Left forelimb (tissue), 1 donor: ENCODE measurements around the gene TFDP1.
A peak's percentile ranks its signal among the peaks of the same experiment; 100 is the strongest.

Experiments
- DNase-seq: peaks from one replicate; pipeline ENCODE4 v3.0.0-alpha.2; 2018; ENCODE audit warnings: low spot score

TFDP1 gene

DNA sequence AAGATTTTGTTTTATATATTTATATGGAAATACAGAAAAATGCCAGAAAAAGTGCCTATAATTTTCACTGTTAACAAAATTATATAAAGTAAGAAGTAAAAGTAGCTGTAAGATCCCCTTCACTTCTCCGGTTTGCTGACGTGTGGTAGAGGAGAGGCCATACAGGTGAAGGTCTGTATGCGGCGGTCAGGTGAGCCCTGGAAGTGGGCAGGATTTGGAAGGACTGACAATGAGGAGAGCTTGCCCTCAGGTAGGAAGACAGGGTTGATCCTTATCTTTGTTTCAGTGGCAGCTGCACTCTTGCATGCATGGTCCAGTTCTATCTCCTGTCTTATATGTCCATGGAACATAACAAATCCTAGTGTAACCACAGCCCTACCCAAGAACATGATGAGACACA lies 16.9 kb upstream of the TFDP1 start:
- no peak for DNase-seq

DNA sequence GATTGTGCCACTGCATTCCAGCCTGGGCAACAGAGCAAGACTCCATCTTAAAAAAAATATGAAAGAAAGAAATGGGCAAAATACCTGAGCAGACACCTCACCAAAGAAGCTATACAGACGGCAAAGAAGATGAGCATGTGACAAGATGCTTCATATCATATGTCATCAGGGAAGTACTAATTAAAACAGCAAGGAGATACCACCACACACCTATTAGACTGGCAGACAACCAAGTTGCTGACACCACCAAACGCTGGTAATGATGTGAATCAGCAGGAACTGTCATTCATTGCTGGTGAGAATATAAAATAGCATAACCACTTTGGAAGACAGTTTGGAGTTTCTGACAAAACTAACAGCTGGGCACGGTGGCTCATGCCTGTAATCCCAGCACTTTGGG lies 11.5 kb upstream of the TFDP1 start:
- DNase-seq = no peak

GRCh38 chr13:113576597-113576996 lies 8.0 kb upstream of the TFDP1 start:
- DNase-seq = no peak

- no peak for DNase-seq
These were observed 6.6 kb upstream of the TFDP1 start for GRCh38 chr13:113577881-113578435.

DNA sequence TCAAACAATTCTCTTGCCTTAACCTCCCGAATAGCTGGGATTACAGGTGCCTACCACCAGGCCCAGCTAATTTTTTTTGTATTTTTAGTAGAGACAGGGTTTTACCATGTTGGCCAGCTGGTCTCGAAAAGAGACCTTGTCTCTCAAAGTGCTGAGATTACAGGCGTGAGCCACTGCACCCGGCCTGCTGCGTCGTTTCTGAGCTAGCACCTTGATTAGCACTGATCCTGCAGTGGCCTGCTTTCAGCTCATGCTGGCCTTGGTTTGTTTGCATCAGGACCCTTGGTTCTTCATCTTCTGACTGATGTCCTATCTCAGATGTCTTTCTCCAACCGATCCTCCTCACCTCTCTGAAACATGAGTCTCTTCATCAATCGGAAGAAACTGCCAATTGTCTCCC lies 4.9 kb upstream of the TFDP1 start:
- DNase-seq = no peak

GRCh38 chr13:113581871-113582270 lies 2.7 kb upstream of the TFDP1 start:
- DNase-seq = no peak

GRCh38 chr13:113582841-113583631 lies 1.5 kb upstream of the TFDP1 start:
- no peak for DNase-seq

GRCh38 chr13:113584870-113585671 lies 518 bp downstream of the TFDP1 start:
- DNase-seq = no peak

GRCh38 chr13:113585896-113586295 lies 1.3 kb downstream of the TFDP1 start:
- DNase-seq = no peak

- DNase-seq = no peak
These were observed 2.3 kb downstream of the TFDP1 start for GRCh38 chr13:113586661-113587479.

- DNase-seq = no peak
These were observed 4.0 kb downstream of the TFDP1 start for GRCh38 chr13:113588394-113589111.

DNA sequence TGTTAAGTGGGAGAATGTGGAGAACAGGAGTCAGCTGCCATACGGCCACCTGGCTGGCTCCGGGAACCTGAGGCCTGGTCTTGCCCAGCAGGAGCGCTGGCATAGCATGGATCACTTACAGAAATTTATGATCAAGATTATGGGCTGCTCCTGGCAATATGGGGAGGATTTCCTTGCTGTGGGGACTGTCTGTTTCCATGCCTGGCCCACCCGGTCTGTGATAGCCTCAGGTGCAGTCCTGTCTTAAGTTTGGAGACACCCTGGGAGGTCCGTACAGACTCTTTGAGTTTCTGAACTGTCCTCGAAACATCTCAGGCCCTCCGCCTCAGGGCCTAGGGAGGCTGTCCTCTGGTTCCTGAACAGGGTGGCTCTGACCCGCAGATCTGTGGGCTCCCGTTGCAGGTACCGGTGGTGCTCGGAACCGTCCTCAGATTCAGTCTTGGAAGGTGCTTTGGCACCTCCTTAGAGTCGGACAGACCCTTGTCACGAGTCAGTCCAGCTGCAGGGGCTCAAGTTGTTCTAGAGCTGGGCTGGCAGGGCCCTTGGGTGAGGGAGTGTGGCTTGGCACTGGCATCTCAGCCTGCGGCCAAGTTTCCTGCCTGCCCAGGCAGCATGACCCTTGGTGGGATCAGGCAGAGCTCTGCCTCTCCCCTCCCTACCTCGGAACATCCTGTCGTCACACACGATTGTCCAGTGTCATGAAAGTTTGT lies 4.9 kb downstream of the TFDP1 start:
- DNase-seq = no peak

- DNase-seq = no peak
These were observed 5.4 kb downstream of the TFDP1 start for GRCh38 chr13:113589961-113590339.

GRCh38 chr13:113591750-113592149 lies 7.2 kb downstream of the TFDP1 start:
- no peak for DNase-seq

- DNase-seq = no peak
These were observed 8.0 kb downstream of the TFDP1 start for GRCh38 chr13:113592571-113592970.

- DNase-seq = peak; percentile 55
These were observed 9.7 kb downstream of the TFDP1 start for GRCh38 chr13:113594066-113594821.

GRCh38 chr13:113595131-113595530 lies 10.6 kb downstream of the TFDP1 start:
- DNase-seq = peak; percentile 17

DNA sequence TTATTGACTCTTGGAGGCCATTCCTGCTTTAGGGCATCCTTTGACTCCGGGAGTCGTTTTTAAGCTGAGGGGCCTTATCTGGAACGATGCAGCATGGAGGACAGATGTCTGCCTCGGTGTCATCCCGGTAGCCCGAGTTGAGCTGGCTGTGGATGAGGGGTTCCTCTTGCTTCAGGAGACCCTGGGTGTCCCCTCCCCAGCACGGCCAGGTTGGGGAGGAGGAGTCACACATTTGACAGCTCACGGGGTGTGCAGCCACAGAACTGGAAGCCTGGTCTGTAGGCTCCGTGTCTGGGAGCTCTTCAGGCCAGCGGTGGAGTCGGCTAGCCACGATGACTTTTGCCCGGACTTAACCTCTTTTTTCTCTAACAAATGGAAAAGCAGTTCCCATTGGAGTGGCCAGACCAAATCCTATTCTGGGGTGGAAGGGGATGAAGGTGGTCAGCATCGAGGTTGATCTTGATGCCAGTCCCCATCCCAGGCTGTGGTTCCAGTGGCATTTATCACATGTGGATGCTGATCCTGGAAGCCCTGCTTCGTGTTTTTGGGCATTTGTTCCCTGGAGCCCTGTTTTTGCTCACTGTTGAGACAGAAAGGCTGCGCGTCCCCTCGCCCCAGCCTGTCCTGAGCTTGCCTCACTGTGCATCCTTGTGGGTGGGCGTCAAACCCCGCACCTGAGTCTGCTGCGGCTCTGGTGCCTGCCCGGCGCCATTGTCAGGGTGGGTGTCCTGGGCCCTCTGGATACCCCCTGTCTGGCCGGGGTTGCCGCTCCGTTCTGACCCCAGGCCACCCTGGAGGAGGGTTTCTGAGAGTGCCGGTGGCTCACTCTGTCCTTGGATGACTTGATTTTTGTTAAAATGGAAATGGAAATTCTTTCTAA lies 12.0 kb downstream of the TFDP1 start:
- DNase-seq = peak; percentile 46
